Measurements from ENCODE around the gene FRMD5. TPM values are rescaled to one million over a fixed set of nuclear protein-coding genes. Genes with fewer than 3 reads are reported as not detected.
"Not testable (repeated sequence)": the region's sequence is repeated elsewhere in the genome, so short reads cannot be mapped to it uniquely, and the experiment has no call there.

FRMD5 gene
- total RNA-seq, 4 donors from 2014 or later: 0.13 to 0.37 (median 0.24) TPM; not detected in 1

DNA sequence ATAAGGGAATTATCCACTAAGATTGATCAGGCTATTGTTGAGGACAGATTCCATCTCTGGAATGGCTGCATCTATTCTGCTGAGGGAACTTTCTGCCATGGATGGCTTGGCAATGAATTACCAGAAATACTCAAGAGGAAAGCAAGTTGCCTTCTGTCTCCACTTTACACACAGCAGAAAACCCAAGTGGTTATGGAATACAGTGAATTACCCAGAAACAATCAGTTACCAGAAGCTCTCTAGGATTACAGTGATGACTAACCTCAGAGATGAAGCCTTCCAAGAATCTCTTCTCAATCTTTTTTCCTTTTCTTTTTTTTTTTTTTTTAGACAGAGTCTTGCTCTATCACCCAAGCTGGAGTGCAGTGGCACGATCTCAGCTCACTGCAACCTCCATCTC lies 185.0 kb downstream of the FRMD5 start:
- DNase-seq (ENCODE audit: low spot score) (no peak), ATAC-seq (ENCODE audit: low FRiP score) (peak; percentile 81)
- TF ChIP-seq, protein P1, sequence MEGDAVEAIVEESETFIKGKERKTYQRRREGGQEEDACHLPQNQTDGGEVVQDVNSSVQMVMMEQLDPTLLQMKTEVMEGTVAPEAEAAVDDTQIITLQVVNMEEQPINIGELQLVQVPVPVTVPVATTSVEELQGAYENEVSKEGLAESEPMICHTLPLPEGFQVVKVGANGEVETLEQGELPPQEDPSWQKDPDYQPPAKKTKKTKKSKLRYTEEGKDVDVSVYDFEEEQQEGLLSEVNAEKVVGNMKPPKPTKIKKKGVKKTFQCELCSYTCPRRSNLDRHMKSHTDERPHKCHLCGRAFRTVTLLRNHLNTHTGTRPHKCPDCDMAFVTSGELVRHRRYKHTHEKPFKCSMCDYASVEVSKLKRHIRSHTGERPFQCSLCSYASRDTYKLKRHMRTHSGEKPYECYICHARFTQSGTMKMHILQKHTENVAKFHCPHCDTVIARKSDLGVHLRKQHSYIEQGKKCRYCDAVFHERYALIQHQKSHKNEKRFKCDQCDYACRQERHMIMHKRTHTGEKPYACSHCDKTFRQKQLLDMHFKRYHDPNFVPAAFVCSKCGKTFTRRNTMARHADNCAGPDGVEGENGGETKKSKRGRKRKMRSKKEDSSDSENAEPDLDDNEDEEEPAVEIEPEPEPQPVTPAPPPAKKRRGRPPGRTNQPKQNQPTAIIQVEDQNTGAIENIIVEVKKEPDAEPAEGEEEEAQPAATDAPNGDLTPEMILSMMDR (IDR thresholded peaks at IDR 0.05): no peak

GRCh38 chr15:44009038-44009437 lies 186.0 kb downstream of the FRMD5 start:
- peak; percentile 91 for ATAC-seq (ENCODE audit: low FRiP score)
- TF ChIP-seq, protein P1 (IDR thresholded peaks at IDR 0.05): no peak
- DNase-seq (ENCODE audit: low spot score): no peak

DNA sequence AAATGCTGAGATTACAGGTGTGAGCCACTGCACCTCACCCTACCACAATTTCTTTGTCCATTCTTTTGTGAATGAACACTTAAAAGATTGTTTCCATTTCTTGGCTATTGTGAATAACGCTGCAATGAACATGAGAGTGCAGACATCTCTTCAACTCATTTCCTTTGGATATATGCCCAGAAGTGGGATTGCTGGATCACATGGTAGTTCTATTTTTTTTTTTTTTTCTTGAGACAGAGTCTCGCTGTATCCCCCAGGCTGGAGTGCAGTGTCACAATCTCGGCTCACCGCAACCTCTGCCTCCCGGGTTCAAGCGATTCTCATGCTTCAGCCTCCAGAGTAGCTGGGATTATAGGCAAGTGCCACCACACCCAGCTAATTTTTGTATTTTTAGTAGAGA lies 194.8 kb downstream of the FRMD5 start:
- not testable (repeated sequence) for DNase-seq (ENCODE audit: low spot score); ATAC-seq (ENCODE audit: low FRiP score)

DNA sequence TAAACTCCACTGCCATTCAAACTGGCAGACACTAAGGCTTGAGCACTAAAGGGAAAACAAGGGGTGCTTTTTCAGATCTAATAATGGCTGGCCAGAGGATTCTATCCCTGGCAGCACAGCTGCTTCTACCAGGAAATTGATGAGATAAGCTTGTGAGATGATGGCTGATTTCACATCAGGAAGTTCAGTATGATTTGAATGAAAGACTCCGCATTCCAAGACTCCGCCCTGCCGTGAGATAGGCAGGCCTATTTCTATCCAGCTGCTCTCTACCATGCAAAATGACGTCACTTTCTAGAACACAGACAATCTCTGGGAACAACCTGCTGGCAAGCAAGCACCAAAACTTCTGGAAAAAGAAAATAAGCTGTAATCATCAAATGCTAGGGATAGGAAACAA lies 196.5 kb downstream of the FRMD5 start:
- ATAC-seq (ENCODE audit: low FRiP score): peak; percentile 94
- TF ChIP-seq, protein P1 (IDR thresholded peaks at IDR 0.05): no peak

GRCh38 chr15:43991206-43991605 lies 203.9 kb downstream of the FRMD5 start:
- no peak for ATAC-seq (ENCODE audit: low FRiP score)
- no peak for DNase-seq (ENCODE audit: low spot score)
- TF ChIP-seq, protein P1 (IDR thresholded peaks at IDR 0.05): no peak

More for the DNA sequence above, 196.5 kb downstream of the FRMD5 start:
- no peak for DNase-seq (ENCODE audit: low spot score)

- DNase-seq (ENCODE audit: low spot score) (no peak), ATAC-seq (ENCODE audit: low FRiP score) (no peak)
- TF ChIP-seq, protein P1 (IDR thresholded peaks at IDR 0.05): no peak
Measured at GRCh38 chr15:43989938-43990337, 205.1 kb downstream of the FRMD5 start.

DNA sequence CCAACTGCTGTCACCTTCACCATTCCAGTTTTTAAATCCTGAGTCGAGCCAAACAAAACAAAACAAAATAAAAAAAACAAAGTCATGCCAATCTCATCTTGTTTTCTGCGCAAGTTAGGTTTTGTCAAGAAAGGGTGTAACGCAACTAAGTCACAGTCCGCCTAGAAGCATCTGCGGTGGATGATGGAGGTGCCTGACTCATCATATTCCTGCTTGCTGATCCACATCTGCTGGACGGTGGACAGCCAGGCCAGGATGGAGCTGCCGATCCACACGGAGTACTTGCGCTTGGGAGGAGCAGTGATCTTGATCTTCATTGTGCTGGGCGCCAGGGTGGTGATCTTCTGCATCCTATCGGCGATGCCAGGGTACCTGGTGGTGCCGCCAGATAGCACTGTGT lies 206.2 kb downstream of the FRMD5 start:
- DNase-seq (ENCODE audit: low spot score) (no peak), ATAC-seq (ENCODE audit: low FRiP score) (no peak)
- TF ChIP-seq, protein P1 (IDR thresholded peaks at IDR 0.05): no peak

DNA sequence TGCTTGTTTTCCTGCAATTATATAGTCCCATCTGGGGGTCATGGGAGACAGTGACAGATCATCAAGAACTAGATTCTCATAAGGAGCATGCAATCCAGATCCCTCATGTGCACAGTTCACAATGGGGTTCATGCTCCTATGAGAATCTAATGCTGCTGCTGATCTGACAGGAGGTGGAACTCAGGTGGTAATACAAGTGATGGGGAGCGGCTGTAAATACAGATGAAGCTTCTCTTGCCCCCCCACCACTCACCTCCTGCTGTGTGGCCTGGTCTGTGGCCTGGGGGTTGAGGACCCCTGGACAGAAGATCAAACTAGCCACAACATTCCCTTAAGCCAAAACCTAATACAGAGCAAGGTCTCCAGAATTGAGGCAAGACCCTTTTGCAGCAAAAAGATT lies 207.1 kb downstream of the FRMD5 start:
- ATAC-seq (ENCODE audit: low FRiP score) (no peak), DNase-seq (ENCODE audit: low spot score) (no peak)
- TF ChIP-seq, protein P1 (IDR thresholded peaks at IDR 0.05): no peak

Data from omental fat pad (tissue), 4 donors.